22Rv1 (cell line): ENCODE data around the gene FHIT.

Experiments
- H3K27ac ChIP-seq: fragments of 450-650 bp; 2 replicates; pipeline ENCODE4 v1.5.1; 2017
- CTCF ChIP-seq: fragments of 450-650 bp; IDR thresholded peaks from 2 replicates; pipeline ENCODE4 v1.5.1; 2017; ENCODE audit warnings: mild to moderate bottlenecking
- ZFX ChIP-seq: fragments of 450-650 bp; IDR thresholded peaks from 2 replicates; pipeline ENCODE4 v1.6.1; 2017; ENCODE audit warnings: antibody characterized with exemption, borderline replicate concordance

Gene FHIT

GRCh38 chr3:60475096-60475495, 776.2 kb downstream of the FHIT start:
- no peak for TF ChIP-seq ZFX
- no peak for TF ChIP-seq CTCF
- H3K27ac ChIP-seq = no peak overlapping the region

- H3K27ac ChIP-seq = no peak overlapping the region
- no peak for TF ChIP-seq ZFX
- no peak for TF ChIP-seq CTCF
Observed at GRCh38 chr3:60469481-60469880, 781.8 kb downstream of the FHIT start.

- TF ChIP-seq ZFX (no peak), CTCF (no peak)
- H3K27ac ChIP-seq = peak overlapping the region; percentile 44
Observed at GRCh38 chr3:60463685-60464084, 787.6 kb downstream of the FHIT start.

- no peak overlapping the region for H3K27ac ChIP-seq
- no peak for TF ChIP-seq CTCF
- TF ChIP-seq ZFX = no peak
Observed at GRCh38 chr3:60461267-60461666, 790.0 kb downstream of the FHIT start.

GRCh38 chr3:60456180-60456579, 795.1 kb downstream of the FHIT start:
- no peak for TF ChIP-seq CTCF
- no peak for TF ChIP-seq ZFX
- no peak overlapping the region for H3K27ac ChIP-seq

- H3K27ac ChIP-seq = no peak overlapping the region
- TF ChIP-seq CTCF (no peak), ZFX (no peak)
Observed at GRCh38 chr3:60453326-60453725, 797.9 kb downstream of the FHIT start.

- TF ChIP-seq CTCF = no peak
- no peak for TF ChIP-seq ZFX
- H3K27ac ChIP-seq = no peak overlapping the region
Observed at GRCh38 chr3:60448696-60449095, 802.6 kb downstream of the FHIT start.
